HG02571 (cell line): ENCODE measurements around the gene BIRC3.

ENCODE experiments used
- ATAC-seq: cut with Tn5 transposase; IDR thresholded peaks from one replicate; pipeline ENCODE4 v1.9.1; 2021; ENCODE audit warnings: mild to moderate bottlenecking, moderate library complexity; ENCODE audit not compliant: unreplicated experiment

The BIRC3 gene

DNA sequence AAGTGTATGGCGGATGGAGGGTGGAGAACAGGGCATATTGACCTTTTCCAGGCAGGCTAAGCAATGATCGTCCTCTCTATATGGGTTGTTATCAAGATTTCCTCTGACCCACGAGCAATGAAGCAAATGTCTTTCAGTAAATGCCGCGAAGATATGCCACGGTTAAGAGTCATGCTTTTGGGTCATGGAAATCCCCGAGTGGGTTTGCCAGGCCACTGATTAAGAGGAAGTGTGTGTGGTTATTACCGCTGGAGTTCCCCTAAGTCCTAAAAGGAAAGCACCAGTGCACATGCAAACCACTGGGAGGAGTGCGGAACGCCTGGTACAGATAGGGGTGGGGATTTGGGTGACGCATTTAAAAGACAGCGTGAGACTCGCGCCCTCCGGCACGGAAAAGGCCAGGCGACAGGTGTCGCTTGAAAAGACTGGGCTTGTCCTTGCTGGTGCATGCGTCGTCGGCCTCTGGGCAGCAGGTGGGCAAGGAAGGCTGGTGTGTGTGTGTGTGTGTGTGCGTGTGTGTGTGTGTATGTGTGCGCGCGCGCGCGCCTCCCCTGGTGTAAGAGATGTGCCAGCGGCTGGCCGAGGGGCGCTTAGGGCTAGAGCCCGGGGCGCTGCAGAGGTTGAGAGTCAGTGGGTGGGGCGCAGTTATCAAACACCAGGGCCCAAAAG lies at the start of gene BIRC3:
TSS of gene BIRC3 (plus strand) at position 386 of the 669 bp plus-strand sequence. CDS start 7,026 bp downstream, outside the sequence.
- peak; percentile 80 for ATAC-seq

DNA sequence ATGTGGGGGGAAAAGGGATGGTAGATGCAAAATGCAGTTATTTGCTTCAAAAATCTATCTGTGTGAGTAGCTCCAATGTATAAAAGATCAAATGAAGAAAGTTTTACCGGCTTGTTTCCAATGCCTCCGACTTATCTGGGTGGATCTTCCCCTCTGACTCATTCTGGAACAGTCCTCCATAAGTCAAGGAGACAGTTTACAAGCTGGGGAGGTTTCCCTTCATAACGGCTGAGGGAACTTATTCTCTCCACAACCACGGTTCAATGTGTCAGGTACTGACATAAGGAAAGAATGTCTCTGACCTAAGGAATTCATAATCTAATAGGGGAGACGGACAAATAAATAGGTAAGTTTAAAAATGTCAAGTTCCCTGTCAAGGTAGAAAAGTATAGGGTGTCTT lies 49.7 kb upstream of the BIRC3 start:
- ATAC-seq = no peak

DNA sequence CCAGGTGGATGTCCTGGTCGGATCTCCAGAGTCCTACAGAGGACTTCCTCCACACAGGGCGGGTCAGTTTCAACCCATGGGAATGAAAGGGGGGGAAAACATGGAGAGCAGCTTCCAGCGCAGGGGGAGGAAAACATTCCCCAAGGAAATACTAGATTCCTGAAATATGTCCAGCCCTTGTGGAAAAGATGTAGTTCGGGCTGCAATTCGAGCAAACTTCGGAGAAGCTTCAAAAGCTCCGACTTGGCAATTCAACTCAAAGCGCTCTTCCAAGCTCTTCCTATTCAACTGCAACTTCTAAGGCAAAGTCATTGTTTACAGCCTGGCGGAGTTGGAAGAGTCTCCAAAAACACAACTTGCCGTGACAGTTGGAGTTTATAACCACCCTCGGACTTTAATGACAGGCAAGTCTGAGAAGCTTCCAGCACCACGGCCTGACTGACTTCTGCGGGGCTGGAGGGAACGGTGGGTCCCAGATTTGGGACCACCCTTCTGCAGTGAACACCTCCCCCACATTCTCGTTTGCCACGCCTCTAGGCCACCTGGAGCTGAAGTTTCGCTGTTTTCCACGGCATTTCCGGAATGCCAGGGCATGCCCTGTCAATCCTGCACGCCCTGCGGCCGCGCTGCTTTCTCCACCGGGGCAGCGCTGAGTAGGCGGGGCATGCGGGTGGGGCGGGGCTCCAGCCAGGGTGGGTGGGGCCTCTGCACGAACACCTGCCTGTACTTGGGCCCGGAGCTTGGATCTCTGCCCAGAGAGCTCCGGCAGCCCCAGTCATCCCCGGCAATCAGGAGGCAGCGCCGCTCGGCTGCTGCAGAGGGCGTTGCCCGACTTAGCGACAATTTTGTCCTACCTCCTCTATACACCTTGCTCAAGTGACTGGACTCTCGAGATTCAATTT lies 49.0 kb upstream of the BIRC3 start:
- ATAC-seq = peak; percentile 99

DNA sequence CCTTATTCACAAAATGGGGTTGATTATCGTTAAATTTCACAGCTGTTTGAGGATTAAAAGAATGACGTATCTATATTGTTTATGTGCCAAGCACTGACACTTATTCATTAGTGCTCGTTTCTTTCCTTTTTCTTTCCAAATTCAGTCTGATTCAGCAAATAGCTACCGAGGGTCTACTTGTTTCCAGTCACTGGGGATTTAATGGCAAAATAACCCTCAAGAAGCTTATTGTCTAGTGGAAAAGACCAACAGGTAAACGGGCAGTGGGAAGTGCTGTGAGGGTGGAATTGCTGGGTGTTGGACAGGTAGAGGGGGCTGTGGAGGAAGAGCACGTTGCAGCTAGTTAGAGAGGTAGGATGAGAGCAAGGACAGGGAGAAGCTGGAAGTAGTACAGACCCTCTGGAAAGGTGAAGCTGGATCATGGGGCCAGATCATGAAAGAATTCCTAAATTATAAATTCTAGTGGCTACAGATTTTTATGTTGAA lies 48.3 kb upstream of the BIRC3 start:
- no peak for ATAC-seq

DNA sequence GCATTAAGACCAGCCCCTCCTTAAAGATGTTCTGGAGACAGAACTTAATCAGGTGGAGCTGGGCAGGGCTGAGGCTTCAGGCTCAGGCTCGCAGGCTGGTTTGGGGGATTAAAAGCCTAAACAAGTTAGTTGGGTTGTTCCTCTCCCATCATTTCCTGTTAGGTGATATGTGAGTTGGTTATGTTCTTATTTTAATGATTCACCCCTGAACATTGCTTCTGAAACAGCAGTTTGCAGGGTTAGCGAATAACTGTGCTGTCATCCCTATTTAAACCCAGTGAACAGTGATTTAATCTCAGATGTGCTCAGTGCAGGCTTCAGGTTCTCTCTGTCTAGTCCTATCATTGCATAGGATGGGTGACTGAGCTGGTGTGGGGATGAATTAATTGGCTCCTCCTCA lies 47.4 kb upstream of the BIRC3 start:
- no peak for ATAC-seq

DNA sequence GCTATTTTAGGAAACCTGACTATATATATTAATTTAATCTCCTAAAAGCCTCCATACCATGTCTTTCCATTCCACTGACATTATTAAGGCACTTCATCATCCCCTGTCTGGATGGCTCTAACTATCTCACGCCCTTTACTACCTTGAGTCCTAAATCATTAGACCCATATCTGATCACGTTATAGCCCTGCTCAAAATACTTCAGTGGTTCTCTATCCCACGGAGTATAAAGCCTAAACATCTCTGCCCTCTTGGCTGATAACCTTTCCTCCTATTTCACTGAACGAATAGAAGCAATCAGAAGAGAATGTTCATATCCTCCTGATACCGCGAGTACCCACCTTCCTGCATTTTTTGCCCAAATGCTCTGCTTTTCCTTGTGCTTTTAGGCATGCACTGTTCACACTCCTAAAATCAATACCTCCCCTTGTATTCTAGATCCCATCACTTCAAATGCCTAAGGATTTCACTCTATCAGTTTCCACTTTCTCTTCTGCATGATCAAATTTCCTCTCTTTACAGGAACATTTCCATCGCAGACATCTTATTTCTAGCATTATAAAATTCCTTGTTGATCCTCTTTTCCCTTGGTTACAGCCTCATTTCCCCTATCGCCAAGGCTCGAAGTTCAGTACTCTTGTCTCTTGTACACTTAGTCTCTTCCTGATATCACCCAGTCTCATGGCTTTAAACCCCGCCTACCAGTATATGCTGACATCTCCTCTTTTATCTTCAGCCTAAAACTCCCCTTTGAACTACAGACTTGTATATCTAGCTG lies 45.0 kb upstream of the BIRC3 start:
- ATAC-seq = no peak

DNA sequence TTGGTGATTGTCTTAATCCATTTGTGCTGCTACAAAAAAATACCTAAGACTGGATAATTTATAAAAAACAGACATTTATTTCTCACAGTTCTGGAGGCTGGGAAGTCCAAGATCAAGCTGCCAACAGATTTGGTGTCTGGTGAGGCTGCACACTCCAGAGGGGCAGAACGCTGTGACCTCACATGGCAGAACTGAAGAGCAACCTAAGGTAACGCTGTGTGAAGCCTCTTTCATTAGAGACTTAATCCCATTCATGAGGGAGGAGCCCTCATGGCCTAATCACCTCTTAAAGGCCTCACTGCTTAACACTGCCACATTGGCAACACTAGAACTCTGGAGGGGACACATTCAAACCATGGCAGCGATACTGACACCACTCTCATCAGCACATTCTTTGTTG lies 42.7 kb upstream of the BIRC3 start:
- no peak for ATAC-seq

DNA sequence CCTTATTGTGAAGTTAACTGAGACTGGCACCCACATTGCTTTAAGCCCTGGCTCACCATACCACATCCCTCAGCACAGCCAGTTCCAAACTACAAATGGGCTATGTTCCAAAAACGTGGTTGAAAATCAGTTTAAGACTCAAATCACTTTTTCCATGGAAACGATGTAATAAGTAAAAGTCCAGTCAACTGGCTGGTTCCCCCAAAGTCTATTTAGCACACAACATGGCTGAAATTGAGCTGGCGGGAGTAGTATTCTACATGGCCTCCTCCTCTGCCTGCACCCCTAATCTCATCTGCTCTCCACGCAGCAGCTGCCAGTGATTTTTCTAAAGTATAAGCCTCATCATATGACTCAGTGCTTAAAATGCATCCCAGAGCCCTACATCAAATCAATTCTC lies 40.9 kb upstream of the BIRC3 start:
- no peak for ATAC-seq

DNA sequence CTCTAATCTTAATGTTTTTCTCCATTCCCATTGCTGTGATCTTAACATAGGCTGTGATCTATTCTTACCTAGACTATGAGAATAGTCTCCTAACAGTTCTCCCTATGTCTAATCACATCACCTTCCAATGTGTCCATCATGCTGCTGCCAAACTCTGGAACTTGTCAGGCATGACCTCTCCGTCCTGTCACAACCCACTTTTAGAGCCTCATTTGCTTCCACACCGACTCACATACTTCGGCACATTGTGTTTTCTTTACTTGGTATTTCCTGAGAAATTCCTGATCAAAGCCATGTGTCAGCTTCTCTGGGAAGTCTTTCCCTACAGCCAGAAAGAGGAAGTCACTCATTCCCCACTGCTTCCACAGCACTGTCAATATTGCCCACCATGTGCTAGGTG lies 40.5 kb upstream of the BIRC3 start:
- ATAC-seq = no peak

DNA sequence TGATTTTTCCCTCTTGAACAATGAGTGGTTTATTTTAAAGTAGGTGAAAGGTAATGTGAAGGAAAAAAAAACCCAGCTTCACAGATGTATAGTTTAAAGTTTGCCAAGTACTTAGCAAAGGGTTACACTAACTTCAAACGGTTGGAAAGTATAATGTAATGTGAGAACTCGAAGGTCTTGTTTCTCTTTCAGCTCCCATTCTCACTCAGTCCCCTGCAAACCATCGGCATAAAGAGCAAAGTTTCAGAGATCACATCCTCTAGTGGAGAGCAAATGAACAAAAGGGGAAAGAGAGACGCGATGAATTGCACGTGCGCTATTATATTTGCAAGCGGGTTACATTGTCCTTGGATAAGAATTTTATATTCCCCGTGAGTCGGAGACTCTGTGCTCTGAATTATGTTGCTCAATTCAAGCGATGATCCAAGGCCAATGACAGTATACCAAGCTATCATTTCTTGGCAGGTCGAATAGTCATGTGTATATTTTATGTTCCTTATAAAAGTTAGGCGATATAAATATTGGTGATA lies 37.6 kb upstream of the BIRC3 start:
- peak; percentile 99 for ATAC-seq

DNA sequence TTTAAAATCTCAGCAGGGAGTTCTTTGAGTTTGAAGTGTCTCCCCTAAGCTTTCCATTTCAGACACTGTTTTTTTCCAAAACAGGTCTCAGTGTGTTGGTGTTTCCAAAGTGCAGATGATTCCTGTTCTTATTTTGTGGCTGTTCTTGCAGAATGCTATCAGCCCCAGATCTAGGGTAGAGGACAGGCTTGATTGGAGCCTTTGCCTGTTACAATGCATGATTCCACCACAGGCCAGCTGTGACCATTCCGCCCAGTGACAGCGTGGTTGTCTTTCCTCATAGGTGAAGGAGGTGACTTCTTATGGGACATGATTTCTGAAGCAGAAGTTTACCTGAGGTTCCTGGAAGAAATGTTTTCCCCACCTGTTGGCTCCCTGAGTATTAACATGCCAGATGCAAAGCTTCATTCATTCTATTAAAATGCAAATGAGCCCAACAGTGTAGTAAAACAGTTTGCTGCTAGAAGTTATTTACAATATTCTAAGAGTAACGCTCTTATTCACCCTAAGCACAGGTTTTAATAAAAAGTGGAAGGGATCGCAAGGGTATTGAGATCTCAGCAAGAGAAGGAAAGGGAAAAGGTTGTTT lies 36.9 kb upstream of the BIRC3 start:
- no peak for ATAC-seq

DNA sequence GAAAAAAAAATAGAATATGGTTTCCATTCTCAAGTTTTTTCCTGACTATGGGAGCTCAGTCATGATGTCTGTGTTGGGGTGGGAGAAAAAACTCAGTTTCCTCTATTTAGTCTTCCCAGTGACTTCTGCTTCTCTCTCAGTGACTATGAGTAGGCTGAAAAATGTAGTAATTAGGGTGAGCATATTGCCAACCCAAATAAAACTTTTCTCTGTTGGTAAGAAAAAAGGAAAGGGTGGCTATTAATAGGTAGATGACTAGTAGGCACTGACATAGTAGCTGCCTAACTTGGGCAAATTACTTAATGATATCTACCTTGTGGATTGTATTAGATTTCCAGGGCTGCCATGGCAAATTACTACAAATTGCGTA lies 34.2 kb upstream of the BIRC3 start:
- no peak for ATAC-seq

DNA sequence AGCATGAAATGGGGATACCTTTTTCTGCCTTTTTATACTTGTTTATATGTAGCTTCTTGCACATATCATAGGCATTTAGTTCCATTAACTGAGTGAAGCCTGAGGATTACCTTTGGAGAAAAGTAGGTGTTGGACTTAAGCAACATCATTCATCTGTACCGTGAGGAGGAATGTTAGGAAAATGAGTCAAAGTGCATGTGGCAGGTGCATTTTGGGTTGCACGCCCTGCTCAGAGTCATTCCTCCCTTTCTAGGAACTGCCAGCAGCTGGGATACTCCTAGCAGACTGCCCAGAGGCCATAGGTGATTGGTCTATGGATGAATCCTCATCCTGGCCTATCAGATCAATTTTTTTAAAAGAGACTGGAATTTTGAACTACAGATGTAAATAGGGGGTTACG lies 33.3 kb upstream of the BIRC3 start:
- no peak for ATAC-seq

DNA sequence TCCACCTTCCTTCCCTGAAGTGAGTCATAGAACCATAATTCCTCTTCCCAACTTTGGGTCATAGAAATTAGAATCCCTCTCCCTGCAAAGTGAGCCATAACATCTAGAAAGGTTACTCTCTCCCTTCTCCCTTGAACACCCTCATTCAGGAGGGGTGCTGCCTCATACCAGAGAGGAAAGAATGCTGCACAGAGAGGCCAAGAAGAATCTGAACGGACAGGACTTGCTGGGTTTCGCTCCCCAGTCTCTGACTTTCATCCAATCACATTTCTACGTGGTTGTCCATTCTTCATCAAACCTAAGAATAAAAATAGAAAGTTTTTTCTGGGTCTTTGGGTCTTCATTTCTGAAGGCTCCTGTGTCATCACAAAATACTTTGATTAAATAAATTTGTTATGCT lies 31.0 kb upstream of the BIRC3 start:
- no peak for ATAC-seq

DNA sequence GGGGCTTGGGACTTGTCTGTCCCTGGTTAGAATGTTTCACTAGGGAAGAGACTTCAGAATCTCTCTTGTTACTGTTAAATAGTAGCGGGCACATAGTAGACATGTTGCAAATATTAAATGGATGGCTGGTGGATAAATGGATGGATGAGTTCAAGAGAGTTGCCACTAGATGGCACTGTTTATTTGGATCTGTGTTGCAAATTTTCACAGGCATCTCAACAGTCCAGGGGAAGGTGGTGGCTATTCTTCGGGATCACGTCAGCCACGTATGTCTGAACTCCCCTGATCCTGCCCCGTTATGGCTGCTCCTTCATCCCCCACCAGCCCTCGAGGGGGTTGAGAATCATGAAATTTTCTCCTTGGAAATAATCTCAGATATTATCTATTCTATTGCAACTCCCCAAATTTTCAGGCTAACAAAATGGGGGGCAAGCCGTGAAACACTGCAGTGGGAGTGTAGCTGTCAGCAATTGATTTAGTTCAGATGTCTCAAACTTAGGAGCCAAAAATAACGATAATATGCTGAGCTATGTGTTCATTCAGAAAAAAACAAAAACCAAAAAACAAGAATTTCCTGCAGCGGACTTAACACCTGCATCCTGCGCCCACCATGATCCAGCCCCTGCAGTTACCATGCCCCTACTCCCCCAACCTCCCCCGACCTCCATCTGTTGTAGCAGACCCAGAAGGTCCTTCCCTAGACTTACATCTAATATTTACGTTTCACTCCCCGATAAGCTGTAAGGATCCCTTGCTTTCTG lies 29.1 kb upstream of the BIRC3 start:
- peak; percentile 84 for ATAC-seq

DNA sequence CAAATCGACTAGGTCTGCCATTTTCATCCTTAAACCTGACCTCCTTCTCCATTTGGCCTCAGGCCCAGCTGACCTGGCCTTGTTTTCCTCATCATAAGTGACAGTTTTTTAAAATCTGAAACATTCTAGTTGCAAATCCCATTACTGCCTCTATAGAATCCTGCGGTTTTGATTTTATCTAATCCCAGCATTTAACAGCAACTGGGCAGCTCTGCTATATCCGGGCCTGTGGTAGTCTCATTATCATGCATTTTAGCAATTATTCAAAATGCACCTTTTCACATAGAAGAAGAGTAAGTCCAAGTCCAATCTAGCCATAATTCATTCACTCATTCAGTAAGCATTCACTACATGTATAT lies 28.6 kb upstream of the BIRC3 start:
- no peak for ATAC-seq

DNA sequence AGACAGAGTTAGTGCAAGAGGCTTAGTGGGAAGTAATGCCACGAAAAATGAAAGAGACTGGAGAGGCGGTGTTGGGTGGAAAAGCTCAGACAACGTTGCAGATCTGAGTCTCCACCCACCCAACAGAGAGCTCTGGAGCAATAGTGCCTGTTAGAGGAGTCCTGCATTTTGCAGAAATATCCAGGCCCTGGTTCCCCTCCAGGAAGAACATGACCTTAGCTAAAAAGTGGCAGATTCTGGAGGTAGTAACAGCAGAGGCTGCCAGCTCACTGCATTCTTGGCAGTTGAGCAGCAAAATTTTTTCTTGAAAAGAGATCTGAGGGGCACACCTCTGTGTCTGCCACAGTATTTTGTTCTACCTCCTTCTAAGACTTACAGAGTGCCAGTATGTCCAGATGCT lies 27.7 kb upstream of the BIRC3 start:
- ATAC-seq = no peak

DNA sequence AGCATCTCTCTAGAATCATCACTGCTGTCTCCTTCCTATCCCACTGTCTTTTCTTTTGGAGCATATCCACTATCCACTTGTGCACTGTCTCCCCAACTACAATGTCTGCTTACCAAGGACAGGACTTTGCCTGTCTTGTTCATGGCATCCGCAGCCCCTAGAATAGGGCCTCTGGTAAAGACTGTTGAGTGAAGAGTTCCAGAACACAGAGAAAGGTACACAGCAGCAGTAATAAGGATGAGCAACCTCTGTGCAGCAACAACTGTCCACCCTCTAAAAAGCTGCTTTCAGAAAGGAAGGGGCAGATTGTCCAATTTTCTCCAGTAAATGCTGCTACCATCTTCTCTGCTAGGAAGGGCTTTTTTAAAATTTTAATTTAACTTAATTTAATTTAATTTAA lies 25.5 kb upstream of the BIRC3 start:
- no peak for ATAC-seq

DNA sequence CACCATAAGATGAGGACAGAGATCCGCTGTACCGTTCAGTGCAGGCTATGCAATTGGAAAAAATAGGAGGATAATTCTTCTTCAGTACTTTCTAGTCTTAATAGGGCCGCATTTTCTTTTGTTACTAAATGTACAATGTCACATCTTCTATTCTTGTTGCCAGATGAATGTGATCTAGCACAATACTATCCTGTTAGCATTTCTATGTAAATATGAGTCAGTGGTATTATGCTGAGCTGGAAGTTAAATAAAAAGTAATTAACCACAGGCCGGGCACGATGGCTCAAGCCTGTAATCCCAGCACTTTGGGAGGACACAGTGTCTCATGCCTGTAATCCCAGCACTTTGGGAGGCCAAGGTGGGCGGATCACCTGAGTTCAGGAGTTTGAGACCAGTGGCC lies 24.4 kb upstream of the BIRC3 start:
- ATAC-seq = no peak
